Hindlimb muscle (tissue), 1 donor: ENCODE results near the gene OTOGL. TPM values are rescaled to one million over a fixed set of nuclear protein-coding genes. Genes with fewer than 3 reads are reported as not detected.
"Not testable (repeated sequence)": the region's sequence is repeated elsewhere in the genome, so short reads cannot be mapped to it uniquely, and the experiment has no call there.

Experiments used
- DNase-seq: peaks from one replicate; pipeline ENCODE4 v3.0.0-alpha.2; 2013
- polyA plus RNA-seq: library from polyadenylated mRNA; unstranded; fragments of 120-200 nt; gene quantifications from one replicate; pipeline ENCODE4 v1.2.1, GENCODE V29; 2013; ENCODE audit not compliant: insufficient read length

Gene OTOGL
- polyA plus RNA-seq, 1 donor = 0.44 TPM

DNA sequence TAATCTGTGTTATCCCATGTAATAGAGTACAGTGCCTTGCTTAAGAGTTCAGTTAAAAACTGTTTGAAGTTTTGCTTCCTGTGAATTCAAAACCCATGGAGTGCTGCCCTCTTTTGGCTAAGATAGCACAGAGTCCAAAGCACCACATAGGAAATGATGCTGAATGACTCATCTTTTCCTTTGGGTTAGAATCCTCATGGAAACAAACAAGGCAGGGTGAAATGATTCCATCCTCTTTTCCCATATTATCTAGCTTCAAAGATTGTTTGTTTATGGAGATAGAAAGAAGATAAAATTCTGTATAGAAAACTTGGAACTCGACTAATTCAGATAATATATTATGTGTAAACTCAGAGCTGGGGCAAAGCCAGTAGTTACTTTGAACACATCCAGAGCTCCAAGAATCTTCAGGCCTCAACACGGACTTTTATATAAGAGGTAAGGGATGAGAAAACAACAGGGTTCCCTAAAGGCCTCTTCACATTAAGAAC lies 87.4 kb downstream of the OTOGL start:
- DNase-seq = peak; percentile 88

DNA sequence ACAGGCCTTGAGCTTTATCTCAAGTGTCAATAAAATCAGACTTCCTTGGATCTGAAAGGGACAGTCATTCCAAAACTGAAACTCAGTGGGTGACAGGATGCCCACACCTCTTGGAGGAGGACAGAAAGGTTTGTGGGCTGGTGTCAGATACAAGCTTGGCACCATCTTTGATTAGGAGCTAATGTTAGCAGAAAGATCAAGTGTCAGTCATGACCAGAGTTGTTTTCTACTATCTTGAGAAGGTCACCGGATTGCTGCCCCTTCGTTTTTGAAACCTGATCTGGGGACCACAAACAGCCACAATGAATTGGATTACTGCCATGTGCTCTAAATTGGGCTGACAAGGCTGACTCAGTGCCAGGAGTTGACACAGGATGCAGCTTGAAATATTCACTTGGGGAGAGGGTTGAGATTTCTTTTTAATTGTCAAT lies 88.3 kb downstream of the OTOGL start:
- DNase-seq = peak; percentile 44

DNA sequence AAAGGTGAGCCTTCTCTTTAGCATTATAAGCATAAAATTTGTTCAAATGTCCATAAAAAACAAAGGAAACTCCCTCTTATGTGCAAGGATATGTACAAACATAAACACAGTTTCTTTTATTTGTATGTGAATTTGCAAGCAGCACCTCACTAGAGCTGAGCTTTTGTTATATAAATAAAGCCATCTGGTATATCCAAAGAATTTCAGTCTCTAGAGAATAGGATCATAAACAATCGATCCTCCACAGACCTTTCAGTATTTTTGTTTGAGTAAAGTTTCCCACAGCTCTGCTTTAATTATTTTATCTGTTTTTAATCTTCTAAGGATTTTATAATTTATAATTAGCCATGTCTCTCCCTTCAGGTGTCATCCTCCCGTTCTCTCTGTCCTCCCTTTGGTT lies 89.2 kb downstream of the OTOGL start:
- DNase-seq = no peak

DNA sequence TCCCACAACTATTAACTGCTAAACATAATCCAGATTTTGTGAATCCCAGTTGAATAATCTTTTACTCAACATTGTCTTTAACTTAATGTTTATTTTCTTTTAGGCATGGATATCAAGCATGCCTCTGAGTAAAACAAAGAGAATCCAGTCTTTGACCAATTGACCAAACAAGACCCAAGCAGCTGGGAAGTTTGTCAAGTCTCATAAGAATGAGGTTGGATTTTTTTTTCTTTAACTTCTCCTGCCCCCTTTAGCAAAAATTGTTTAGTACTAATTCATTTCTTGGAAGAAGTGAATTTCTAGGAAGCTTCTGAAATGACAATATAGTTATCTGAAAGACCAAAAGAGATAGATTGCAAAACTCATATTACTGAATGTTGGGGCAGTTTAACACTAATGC lies 89.9 kb downstream of the OTOGL start:
- no peak for DNase-seq

- no peak for DNase-seq
Observed at GRCh38 chr12:80190001-80190400, 90.7 kb downstream of the OTOGL start.

DNA sequence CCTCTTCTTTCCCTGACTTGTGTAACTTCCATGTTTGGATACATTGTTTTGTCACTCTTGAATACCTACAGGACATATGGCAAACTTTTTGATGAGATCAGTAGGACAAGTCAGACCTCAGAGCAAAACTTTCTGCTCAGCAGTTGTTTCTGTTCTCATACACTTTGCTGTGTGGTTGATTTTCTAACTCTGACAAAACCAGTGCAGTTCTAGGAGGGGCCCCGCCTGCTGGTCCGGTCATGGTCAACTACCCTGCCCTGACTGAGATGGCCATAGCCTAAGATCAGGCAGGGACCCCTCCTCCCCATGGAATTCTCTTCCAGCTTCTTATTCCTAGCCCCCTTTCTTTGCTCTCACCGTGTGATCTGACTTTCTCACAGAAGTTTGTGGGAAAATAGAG lies 92.8 kb downstream of the OTOGL start:
- no peak for DNase-seq

GRCh38 chr12:80193865-80194264 lies 94.5 kb downstream of the OTOGL start:
- DNase-seq = no peak

GRCh38 chr12:80195074-80195726 lies 95.9 kb downstream of the OTOGL start:
- DNase-seq = no peak

DNA sequence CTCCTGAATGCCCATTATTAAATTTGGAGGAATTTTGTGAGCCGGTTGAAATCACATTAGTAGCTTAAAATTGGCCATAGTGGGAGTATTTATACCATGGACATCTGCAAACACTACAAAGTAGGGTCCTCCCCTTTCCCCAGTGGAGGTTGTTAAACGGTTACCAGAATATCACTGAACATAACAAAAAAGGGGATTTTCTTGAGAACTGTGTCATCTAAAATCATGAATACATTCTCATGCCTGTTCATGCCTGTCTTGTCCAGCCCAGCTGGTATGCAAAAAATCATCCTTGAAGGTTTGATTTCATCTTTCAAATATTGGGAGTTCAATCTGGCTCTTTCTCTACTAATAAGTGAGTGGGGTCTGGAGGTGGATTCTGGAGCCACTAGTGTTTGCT lies 96.4 kb downstream of the OTOGL start:
- no peak for DNase-seq

- no peak for DNase-seq
Observed at GRCh38 chr12:80196419-80196818, 97.1 kb downstream of the OTOGL start.

GRCh38 chr12:80198782-80199337 lies 99.5 kb downstream of the OTOGL start:
- no peak for DNase-seq

- no peak for DNase-seq
Observed at GRCh38 chr12:80199931-80200330, 100.6 kb downstream of the OTOGL start.

- DNase-seq = no peak
Observed at GRCh38 chr12:80200414-80200813, 101.1 kb downstream of the OTOGL start.

- DNase-seq = no peak
Observed at GRCh38 chr12:80201908-80202307, 102.6 kb downstream of the OTOGL start.

- no peak for DNase-seq
Observed at GRCh38 chr12:80205960-80206359, 106.6 kb downstream of the OTOGL start.

DNA sequence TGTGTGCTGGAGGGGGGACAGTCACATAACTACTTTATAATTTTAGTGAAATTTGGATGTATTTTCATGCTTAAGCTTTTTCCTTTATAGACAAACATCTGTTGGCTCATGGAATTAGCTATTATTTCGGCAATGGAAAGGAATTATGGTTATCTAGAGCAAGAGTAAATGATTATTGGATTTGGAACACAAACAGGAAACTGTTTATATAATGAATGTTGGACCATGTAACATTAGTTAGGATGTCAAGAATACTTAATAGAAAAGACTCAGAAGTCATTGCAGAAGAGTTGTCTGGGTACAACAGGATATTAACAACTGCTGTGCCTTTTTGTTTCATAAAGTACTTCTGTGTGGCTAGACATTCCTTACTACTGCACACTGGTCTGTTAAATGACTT lies 108.7 kb downstream of the OTOGL start:
- DNase-seq = no peak

DNA sequence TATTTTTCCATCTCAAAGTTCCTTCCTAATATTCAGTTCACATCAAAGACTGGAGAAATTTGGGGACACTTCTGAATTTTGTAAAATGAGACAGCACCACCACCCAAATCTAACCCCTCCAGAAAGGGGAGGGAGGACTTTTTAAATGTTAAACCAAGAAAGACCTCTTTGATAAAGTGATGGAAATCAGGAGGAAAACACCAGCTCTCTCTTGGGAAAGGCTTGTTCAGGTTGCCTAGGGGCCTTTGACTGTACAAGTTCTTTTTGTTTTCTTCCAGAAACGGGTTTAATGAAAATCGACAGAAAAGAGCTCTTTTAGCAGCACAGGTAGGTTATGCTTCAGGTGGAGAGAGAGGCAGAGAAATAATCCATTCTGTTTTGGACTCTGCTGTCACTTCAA lies 112.3 kb downstream of the OTOGL start:
- no peak for DNase-seq

GRCh38 chr12:80212938-80213645 lies 113.8 kb downstream of the OTOGL start:
- no peak for DNase-seq

- no peak for DNase-seq
Observed at GRCh38 chr12:80213871-80214270, 114.5 kb downstream of the OTOGL start.

GRCh38 chr12:80217011-80217535 lies 117.7 kb downstream of the OTOGL start:
- DNase-seq = no peak

- DNase-seq = not testable (repeated sequence)
Observed at GRCh38 chr12:80218925-80219324, 119.6 kb downstream of the OTOGL start.

- DNase-seq = no peak
Observed at GRCh38 chr12:80219345-80219744, 120.0 kb downstream of the OTOGL start.

GRCh38 chr12:80222261-80222660 lies 122.9 kb downstream of the OTOGL start:
- DNase-seq = no peak

DNA sequence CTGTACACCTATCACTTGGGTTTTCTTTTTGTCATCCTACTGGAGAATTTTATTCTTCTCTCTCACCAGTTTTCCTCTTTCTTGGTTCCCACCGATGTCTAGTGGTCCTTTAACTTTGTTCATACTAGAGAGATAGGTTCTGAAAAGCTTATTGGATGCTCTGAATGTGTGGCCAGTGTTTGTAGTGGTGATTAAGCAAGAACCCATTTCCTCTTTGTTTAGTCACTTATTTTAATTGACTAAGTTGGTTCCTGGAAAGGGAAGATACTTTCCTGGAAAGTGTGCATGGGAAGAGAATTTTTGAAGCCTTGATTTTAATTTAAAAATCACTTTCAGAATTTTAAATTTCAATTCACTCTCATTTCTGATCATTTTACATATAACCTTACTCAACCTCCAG lies 127.2 kb downstream of the OTOGL start:
- DNase-seq = no peak
